ENCODE results near the gene ZMYM4.

- TF ChIP-seq CTCF (IDR thresholded peaks at IDR 0.05), result no peak
- no peak for TF ChIP-seq POLR2A (IDR thresholded peaks at IDR 0.05)
These were observed 168.7 kb downstream of the ZMYM4 start for GRCh38 chr1:35437200-35437599.
